ENCODE measurements around the gene RNF13.

DNA sequence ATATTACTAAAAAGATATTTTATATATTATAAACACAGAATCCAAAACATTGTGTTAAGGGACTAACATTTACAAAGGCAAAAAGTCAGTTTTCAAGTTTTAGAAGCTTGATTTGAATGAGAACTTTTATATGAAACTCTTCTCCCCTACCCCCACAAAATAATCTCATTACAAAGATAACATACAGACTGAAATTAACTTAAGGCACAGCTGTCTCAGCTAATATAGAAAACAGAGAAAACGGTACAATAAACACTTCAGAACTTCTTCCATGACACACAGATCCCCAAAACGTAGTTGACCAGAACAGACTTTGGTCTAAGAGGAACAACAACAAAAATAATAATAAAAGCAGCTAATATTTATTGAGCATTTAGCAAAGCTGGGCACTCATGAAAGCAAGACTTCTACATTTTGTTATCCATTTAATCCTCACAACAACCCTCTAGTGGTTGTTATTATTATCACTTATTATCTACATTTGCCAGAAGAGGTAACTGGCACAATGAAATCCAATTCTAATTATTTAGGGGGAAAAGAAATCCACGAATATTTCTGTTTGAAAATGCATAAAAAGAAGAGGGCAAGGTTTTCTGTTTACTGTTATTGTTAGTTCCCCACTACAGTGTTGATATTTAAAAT lies 89.6 kb downstream of the RNF13 start:
- TF ChIP-seq FOS (IDR thresholded peaks at IDR 0.05; ENCODE audit: borderline replicate concordance, insufficient read depth, low read length) (no peak), POLR2AphosphoS5 (IDR thresholded peaks at IDR 0.05; ENCODE audit: insufficient read depth, low read depth, low read length) (no peak)
- TF ChIP-seq, protein P1, sequence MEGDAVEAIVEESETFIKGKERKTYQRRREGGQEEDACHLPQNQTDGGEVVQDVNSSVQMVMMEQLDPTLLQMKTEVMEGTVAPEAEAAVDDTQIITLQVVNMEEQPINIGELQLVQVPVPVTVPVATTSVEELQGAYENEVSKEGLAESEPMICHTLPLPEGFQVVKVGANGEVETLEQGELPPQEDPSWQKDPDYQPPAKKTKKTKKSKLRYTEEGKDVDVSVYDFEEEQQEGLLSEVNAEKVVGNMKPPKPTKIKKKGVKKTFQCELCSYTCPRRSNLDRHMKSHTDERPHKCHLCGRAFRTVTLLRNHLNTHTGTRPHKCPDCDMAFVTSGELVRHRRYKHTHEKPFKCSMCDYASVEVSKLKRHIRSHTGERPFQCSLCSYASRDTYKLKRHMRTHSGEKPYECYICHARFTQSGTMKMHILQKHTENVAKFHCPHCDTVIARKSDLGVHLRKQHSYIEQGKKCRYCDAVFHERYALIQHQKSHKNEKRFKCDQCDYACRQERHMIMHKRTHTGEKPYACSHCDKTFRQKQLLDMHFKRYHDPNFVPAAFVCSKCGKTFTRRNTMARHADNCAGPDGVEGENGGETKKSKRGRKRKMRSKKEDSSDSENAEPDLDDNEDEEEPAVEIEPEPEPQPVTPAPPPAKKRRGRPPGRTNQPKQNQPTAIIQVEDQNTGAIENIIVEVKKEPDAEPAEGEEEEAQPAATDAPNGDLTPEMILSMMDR (IDR thresholded peaks at IDR 0.05; ENCODE audit: extremely low read depth in 1 of 2, insufficient read depth in 1 of 2, low read depth in 1 of 2, low read length in 2 of 2), result peak in 1 of 2 donors; percentile 9

All from endothelial cell of umbilical vein (primary cell).